Measurements from ENCODE around the gene FJX1.
A peak's percentile ranks its signal among the peaks of the same experiment; 100 is the strongest.

FJX1 gene

DNA sequence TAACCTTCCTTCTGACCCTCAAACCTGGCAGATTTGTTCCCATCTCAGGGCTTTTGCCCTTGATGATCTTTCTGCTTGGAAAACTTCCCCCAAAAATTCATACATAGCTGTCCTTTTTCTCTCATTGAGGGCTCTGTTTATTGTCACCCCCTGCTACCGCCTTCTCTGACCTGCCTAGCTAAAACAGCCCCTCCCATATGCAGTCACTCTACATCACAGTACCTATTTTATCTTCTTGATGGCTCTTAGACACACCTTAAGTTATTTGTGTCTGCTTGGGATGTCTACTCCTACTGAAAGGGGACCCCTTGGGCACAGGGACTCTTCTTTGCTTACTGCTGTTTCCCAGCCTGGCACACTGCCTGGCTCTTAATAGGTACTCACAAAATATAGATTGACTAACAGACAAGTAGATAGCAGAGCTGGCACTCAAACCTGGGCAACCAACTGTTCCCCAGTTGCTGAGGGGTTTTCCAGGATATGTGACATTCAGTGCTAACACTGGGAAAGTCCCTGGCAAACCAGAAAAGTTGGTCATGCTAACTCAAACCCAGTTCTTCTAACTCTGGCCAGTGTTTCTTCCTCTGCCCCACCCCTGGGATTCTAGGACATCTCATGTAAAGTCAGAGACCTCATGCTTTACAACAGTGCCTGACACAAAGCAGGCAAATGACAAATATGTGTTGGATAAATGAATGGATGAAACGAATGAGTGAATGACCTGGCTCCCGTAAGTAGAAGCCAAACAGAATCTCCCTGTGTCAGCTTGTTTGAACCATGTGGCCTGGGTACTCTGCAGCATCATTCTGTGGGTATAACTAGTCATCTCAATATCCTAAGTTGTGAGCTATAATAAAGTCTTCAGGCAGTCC lies 19.8 kb upstream of the FJX1 start (continued):
- no peak for TF ChIP-seq TSHZ1 (tag by site-specific recombination; IDR thresholded peaks at IDR 0.05; ENCODE audit: borderline replicate concordance)
- TF ChIP-seq YY1 (tag by site-specific recombination; IDR thresholded peaks at IDR 0.05), result no peak
- no peak for TF ChIP-seq ZNF571 (tag by site-specific recombination; IDR thresholded peaks at IDR 0.05)
- no peak for TF ChIP-seq ZBTB48 (tag by site-specific recombination; IDR thresholded peaks at IDR 0.05)
- TF ChIP-seq ZNF843 (tag by site-specific recombination; IDR thresholded peaks at IDR 0.05), result no peak
- TF ChIP-seq ZNF362 (tag by site-specific recombination; IDR thresholded peaks at IDR 0.05), result no peak
- no peak for TF ChIP-seq YY2 (tag by site-specific recombination; IDR thresholded peaks at IDR 0.05)
- TF ChIP-seq ZNF132 (tag by site-specific recombination; IDR thresholded peaks at IDR 0.05; ENCODE audit: borderline replicate concordance), result no peak

- Histone ChIP-seq H3K4me3 (ENCODE audit: low read depth, low read length) (no peak overlapping the region), H3K9me3 (ENCODE audit: control insufficient read depth, insufficient read depth, low read depth, low read length) (no peaks in the 10 kb centered on the region), H3K27ac (ENCODE audit: extremely low read depth, low read depth, low read length) (no peak overlapping the region), H3K4me1 (ENCODE audit: control insufficient read depth, insufficient read depth, low read length) (no peaks in the 10 kb centered on the region), H3K36me3 (ENCODE audit: control insufficient read depth in 2 of 2, insufficient read depth in 1 of 2, low read length in 2 of 2) (no peaks in the 10 kb centered on the region)
- ChIA-PET CTCF (no interaction called here), POLR2A (no interaction called here)
- TF ChIP-seq ZIC2 (tag by site-specific recombination; IDR thresholded peaks at IDR 0.05), result no peak
- peak; percentile 47; the same call in 1 of the 2 replicates for TF ChIP-seq EGR2 (tag by site-specific recombination; IDR thresholded peaks at IDR 0.05; ENCODE audit: low read depth)
These were observed 17.9 kb upstream of the FJX1 start for GRCh38 chr11:35600331-35600838.

DNA sequence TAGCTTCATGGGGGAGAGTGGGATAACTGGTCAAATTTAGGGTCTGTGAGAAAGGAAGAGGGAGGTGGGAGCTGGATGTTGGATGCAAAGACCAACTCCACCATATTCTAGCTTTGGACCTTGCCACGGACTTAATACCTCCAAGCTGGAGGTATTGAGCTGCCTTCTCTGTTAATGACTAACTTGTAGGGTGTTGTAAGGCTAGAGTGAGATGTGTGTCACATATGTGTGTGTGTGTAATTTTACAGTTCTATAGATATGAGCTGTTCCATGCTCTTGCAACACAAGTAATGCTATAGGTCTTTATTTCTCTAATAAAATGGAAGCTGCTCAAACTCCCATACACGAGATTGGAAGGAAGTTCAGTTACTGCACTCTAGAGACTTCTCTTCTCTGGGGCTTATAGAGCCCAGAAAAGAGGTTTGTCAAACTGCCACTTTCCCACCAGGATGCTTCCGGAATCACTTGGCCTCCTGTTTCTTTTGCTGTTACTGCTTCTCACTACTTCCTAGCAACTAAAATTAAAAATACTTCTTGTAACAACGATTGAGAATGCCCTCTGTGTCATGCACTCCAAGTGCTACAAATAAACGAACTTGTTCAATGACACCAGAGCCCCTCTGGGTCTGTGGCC lies 16.0 kb upstream of the FJX1 start:
- H3K36me3 ChIP-seq (ENCODE audit: control insufficient read depth in 2 of 2, insufficient read depth in 1 of 2, low read length in 2 of 2), result no peaks in the 10 kb centered on the region
- CTCF ChIA-PET, result interaction anchor here (0.7 to 1.0 kb wide), 2 partner anchors 14 to 114 kb away, joined by 3 to 4 read pairs; no protein-coding TSS in a partner anchor
- H3K27ac ChIP-seq (ENCODE audit: extremely low read depth, low read depth, low read length), result no peak overlapping the region
- POLR2A ChIA-PET, result interaction anchor here (0.7 kb wide), 1 partner anchor 9 kb away, joined by 3 read pairs; no protein-coding TSS in a partner anchor
- TF ChIP-seq ZNF114 (tag by site-specific recombination; IDR thresholded peaks at IDR 0.05) (no peak), HOXC10 (CRISPR knock-in tag; IDR thresholded peaks at IDR 0.05) (no peak), KLF8 (tag by site-specific recombination; IDR thresholded peaks at IDR 0.05) (no peak), ZBTB8A (tag by site-specific recombination; IDR thresholded peaks at IDR 0.05) (no peak), ZSCAN5A (tag by site-specific recombination; IDR thresholded peaks at IDR 0.05) (no peak), KLF7 (tag by site-specific recombination; IDR thresholded peaks at IDR 0.05; ENCODE audit: borderline replicate concordance) (no peak)
- no peak overlapping the region for H3K4me3 ChIP-seq (ENCODE audit: low read depth, low read length)
- no peaks in the 10 kb centered on the region for H3K9me3 ChIP-seq (ENCODE audit: control insufficient read depth, insufficient read depth, low read depth, low read length)
- H3K4me1 ChIP-seq (ENCODE audit: control insufficient read depth, insufficient read depth, low read length), result no peaks in the 10 kb centered on the region

All from HEK293 (cell line).